ENCODE measurements around the gene PDE4D. TPM values are rescaled to one million over a fixed set of nuclear protein-coding genes. Genes with fewer than 3 reads are reported as not detected.

Gene PDE4D
- total RNA-seq, 1 experiment from 2014 or later, result 3.6 TPM

- H3K27me3 ChIP-seq (ENCODE audit: low read length), result no peaks in the 10 kb centered on the region
- no peaks in the 10 kb centered on the region for H4K20me1 ChIP-seq (ENCODE audit: low read length)
- BruUV-seq (replicated peaks), result no TSS peak
- no peak overlapping the region for H3K9ac ChIP-seq (ENCODE audit: low read length)
- ATAC-seq, result no peak
- H3K9me2 ChIP-seq (replicated peaks; ENCODE audit: low read length), result no peaks in the 10 kb centered on the region
- H3K27ac ChIP-seq (ENCODE audit: low read length), result no peak overlapping the region
- ChIA-PET POLR2A (ENCODE audit: unreplicated experiment) (no interaction called here), CTCF (no interaction called here)
- intact Hi-C loops (cut with micrococcal nuclease), result no loop called here
- no peaks in the 10 kb centered on the region for H3K9me3 ChIP-seq (ENCODE audit: low read length)
- DNase-seq, result no peak
- no peak for TF ChIP-seq EZH2 (IDR thresholded peaks at IDR 0.05; ENCODE audit: low read length, unreplicated experiment)
- TF ChIP-seq CTCF (conservative IDR thresholded peaks at IDR 0.05; ENCODE audit: low read depth, low read length), result no peak
- TF ChIP-seq EZH2phosphoT487 (IDR thresholded peaks at IDR 0.05; ENCODE audit: borderline replicate concordance, low read length), result no peak
- H3F3A ChIP-seq (ENCODE audit: low read length, unreplicated experiment), result no peaks in the 10 kb centered on the region
- no peaks in the 10 kb centered on the region for H3K4me1 ChIP-seq (ENCODE audit: insufficient read depth, low read length)
- no peaks in the 10 kb centered on the region for H3K36me3 ChIP-seq (ENCODE audit: low read depth, low read length)
- H3K4me2 ChIP-seq (ENCODE audit: low read length), result no peak overlapping the region
- no peaks in the 10 kb centered on the region for H3K79me2 ChIP-seq (ENCODE audit: low read length)
- no peak overlapping the region for H3K4me3 ChIP-seq (ENCODE audit: low read length)
- H2AFZ ChIP-seq (ENCODE audit: low read length), result no peak overlapping the region
These were observed 536.6 kb downstream of the PDE4D start for GRCh38 chr5:59356813-59357380.

GRCh38 chr5:59354811-59355210 lies 538.7 kb downstream of the PDE4D start:
- Histone ChIP-seq H3K36me3 (ENCODE audit: low read depth, low read length) (no peaks in the 10 kb centered on the region), H3K9me3 (ENCODE audit: low read length) (no peaks in the 10 kb centered on the region), H3K9ac (ENCODE audit: low read length) (no peak overlapping the region), H2AFZ (ENCODE audit: low read length) (no peak overlapping the region), H4K20me1 (ENCODE audit: low read length) (no peaks in the 10 kb centered on the region), H3K9me2 (replicated peaks; ENCODE audit: low read length) (no peaks in the 10 kb centered on the region), H3K27ac (ENCODE audit: low read length) (no peak overlapping the region), H3K4me2 (ENCODE audit: low read length) (no peak overlapping the region), H3K4me3 (ENCODE audit: low read length) (no peak overlapping the region), H3F3A (ENCODE audit: low read length, unreplicated experiment) (no peaks in the 10 kb centered on the region), H3K79me2 (ENCODE audit: low read length) (no peaks in the 10 kb centered on the region), H3K4me1 (ENCODE audit: insufficient read depth, low read length) (no peaks in the 10 kb centered on the region), H3K27me3 (ENCODE audit: low read length) (no peaks in the 10 kb centered on the region)
- DNase-seq (no peak), ATAC-seq (no peak)
- ChIA-PET CTCF (no interaction called here), POLR2A (ENCODE audit: unreplicated experiment) (no interaction called here)
- no TSS peak for BruUV-seq (replicated peaks)
- TF ChIP-seq CTCF (conservative IDR thresholded peaks at IDR 0.05; ENCODE audit: low read depth, low read length) (no peak), EZH2phosphoT487 (IDR thresholded peaks at IDR 0.05; ENCODE audit: borderline replicate concordance, low read length) (no peak), EZH2 (IDR thresholded peaks at IDR 0.05; ENCODE audit: low read length, unreplicated experiment) (no peak)
- intact Hi-C loops (cut with micrococcal nuclease), result no loop called here

- H3K4me1 ChIP-seq (ENCODE audit: insufficient read depth, low read length), result no peaks in the 10 kb centered on the region
- TF ChIP-seq EZH2 (IDR thresholded peaks at IDR 0.05; ENCODE audit: low read length, unreplicated experiment), result no peak
- no peak for TF ChIP-seq CTCF (conservative IDR thresholded peaks at IDR 0.05; ENCODE audit: low read depth, low read length)
- no peak for TF ChIP-seq EZH2phosphoT487 (IDR thresholded peaks at IDR 0.05; ENCODE audit: borderline replicate concordance, low read length)
- H3K4me3 ChIP-seq (ENCODE audit: low read length), result no peak overlapping the region
- H3K36me3 ChIP-seq (ENCODE audit: low read depth, low read length), result no peaks in the 10 kb centered on the region
- H3K9me2 ChIP-seq (replicated peaks; ENCODE audit: low read length), result no peaks in the 10 kb centered on the region
- H2AFZ ChIP-seq (ENCODE audit: low read length), result no peak overlapping the region
- DNase-seq, result peak; percentile 2
- BruUV-seq (replicated peaks), result no TSS peak
- CTCF ChIA-PET, result no interaction called here
- peak; percentile 49; the same call in 1 of the 2 replicates for ATAC-seq
- no peaks in the 10 kb centered on the region for H3K27me3 ChIP-seq (ENCODE audit: low read length)
- intact Hi-C loops (cut with micrococcal nuclease), result no loop called here
- POLR2A ChIA-PET (ENCODE audit: unreplicated experiment), result interaction anchor here (0.6 kb wide), 1 partner anchor 169 kb away, joined by 3 read pairs; no protein-coding TSS in a partner anchor
- H3K9me3 ChIP-seq (ENCODE audit: low read length), result no peaks in the 10 kb centered on the region
- no peak overlapping the region for H3K9ac ChIP-seq (ENCODE audit: low read length)
- no peaks in the 10 kb centered on the region for H3F3A ChIP-seq (ENCODE audit: low read length, unreplicated experiment)
- no peak overlapping the region for H3K27ac ChIP-seq (ENCODE audit: low read length)
- no peak overlapping the region for H3K4me2 ChIP-seq (ENCODE audit: low read length)
- H3K79me2 ChIP-seq (ENCODE audit: low read length), result no peaks in the 10 kb centered on the region
- H4K20me1 ChIP-seq (ENCODE audit: low read length), result no peaks in the 10 kb centered on the region
These were observed 539.3 kb downstream of the PDE4D start for GRCh38 chr5:59354274-59354673.
